Urinary bladder (tissue), 4 donors: Measurements from ENCODE around the gene NELL2. TPM values are rescaled to one million over a fixed set of nuclear protein-coding genes. Genes with fewer than 3 reads are reported as not detected.

Experiments
- DNase-seq: peaks from one replicate; pipeline ENCODE4 v3.0.0-alpha.2; 2015; ENCODE audit errors: extremely low spot score
- H3K27ac ChIP-seq: one replicate; pipeline ENCODE4 v1.5.1; 2013; ENCODE audit warnings: low read depth, mild to moderate bottlenecking, moderate library complexity
- H3K36me3 ChIP-seq: one replicate; pipeline ENCODE4 v1.6.1; 2013; ENCODE audit warnings: mild to moderate bottlenecking, moderate library complexity; ENCODE audit not compliant: insufficient read depth
- H3K4me1 ChIP-seq: one replicate; pipeline ENCODE4 v1.6.1; 2013; ENCODE audit warnings: mild to moderate bottlenecking, moderate library complexity; ENCODE audit not compliant: insufficient read depth
- H3K4me3 ChIP-seq: one replicate; pipeline ENCODE4 v1.5.1; 2013; ENCODE audit warnings: low read depth, low read length
- WGBS: extraction: QIAGEN DNeasy Blood & Tissue Kit; methylation state at CpG from one replicate; pipeline ENCODE4 v1.1.7; 2013; 5-methylcytosine and 5-hydroxymethylcytosine counted together
- polyA plus RNA-seq: library from polyadenylated mRNA; stranded (reverse); fragments of 200-250 nt; gene quantifications from one replicate; pipeline ENCODE4 v1.2.3, GENCODE V29; 2013
- total RNA-seq: library from RNA; depleted of rRNA; stranded (reverse); fragments of >200 nt; gene quantifications from one replicate; pipeline ENCODE4 v1.2.3, GENCODE V29; 2014
- donor health status: healthy with polysubstance abuse.
- donor health status: healthy.

The NELL2 gene
- total and polyA plus RNA-seq, 2 donors, result 21.7 to 28.1 TPM

DNA sequence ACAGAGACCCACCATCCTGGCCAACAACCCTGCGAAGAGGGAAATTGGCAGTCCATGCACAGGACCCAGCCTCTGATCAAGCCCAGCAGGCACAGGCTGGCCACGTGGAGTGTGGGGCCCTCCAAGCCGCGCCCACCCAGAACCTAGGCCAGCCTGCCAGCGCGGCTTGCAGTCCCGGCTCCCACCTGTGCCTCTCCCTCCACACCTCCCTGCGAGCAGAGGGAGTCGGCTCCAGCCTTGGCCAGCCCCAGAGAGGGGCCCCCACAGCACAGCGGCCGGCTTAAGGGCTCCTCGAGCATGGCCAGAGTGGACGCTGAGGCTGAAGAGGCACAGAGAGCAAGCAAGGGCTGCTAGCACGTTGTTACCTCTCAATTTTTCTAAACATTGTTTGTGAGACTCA, 373.4 kb downstream of the NELL2 start:
- 81% methylated on average over 14 of the region's 14 CpGs for WGBS
- no peak for DNase-seq
- H3K27ac ChIP-seq, result no peak overlapping the region
- no peaks in the 10 kb centered on the region for H3K4me1 ChIP-seq
- no peaks in the 10 kb centered on the region for H3K36me3 ChIP-seq
- no peak overlapping the region for H3K4me3 ChIP-seq

DNA sequence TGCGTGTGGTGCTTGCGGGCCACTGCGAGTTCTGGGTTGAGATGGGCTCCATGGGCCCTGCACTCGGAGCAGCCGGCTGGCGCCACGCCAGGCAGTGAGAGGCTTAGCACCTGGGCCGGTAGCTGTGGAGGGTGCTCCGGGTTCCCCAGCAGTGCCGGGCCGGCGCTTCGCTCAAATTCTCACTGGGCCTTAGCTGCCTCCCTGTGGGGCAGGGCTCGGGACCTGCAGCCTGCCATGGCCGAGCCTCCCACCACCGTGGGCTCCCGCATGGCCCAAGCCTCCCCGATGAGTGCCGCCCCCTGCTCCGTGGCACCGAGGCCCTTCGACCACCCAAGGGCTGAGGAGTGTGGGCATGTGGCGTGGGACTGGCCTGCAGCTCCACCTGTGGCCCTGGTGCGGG, 375.7 kb downstream of the NELL2 start:
- Histone ChIP-seq H3K27ac (no peak overlapping the region), H3K4me3 (no peak overlapping the region), H3K36me3 (no peaks in the 10 kb centered on the region), H3K4me1 (no peaks in the 10 kb centered on the region)
- no peak for DNase-seq
- 97% methylated on average over 24 of the region's 24 CpGs for WGBS

DNA sequence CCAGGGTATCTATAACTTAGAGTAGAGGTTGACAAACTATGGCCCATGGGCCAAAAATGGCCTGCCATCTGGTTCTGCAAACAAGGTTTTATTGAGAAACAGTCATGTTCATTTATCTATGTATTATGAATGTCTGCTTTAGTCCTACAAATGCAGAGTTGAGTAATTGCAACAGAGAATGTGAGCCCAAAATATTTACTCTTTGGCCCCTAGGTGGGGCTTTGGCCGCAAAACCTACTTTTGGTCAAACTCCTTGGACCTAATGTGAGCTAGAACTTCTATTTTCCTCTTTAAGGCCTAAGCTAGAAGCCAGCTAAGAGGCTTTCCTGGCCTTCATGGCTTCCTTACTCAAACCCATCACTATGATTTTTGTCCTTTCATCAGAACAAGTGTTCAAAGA, 379.1 kb downstream of the NELL2 start:
- WGBS, result 74% methylated on average over 1 of the region's 1 CpG
- H3K27ac ChIP-seq, result no peak overlapping the region
- no peaks in the 10 kb centered on the region for H3K36me3 ChIP-seq
- no peaks in the 10 kb centered on the region for H3K4me1 ChIP-seq
- H3K4me3 ChIP-seq, result no peak overlapping the region
- DNase-seq, result no peak

DNA sequence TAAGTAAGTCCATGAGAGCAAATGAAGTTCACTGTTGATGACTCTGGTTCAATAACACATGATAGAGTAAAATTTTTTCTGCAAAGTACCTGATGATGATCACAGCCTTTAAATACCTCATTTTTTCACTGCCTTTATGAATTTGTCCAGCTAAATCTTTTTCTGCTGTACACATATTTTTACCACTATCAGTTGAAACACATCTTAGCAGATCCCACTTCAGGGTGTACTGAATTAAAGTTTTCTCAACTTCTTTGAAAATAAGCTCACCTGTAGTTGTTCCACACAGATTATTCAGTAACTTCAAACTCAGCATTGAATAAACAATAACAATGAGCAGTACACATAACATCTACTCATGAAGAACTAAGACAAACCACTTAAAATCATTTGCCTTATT, 385.9 kb downstream of the NELL2 start:
- DNase-seq, result no peak
- no peaks in the 10 kb centered on the region for H3K36me3 ChIP-seq
- H3K27ac ChIP-seq, result no peak overlapping the region
- H3K4me1 ChIP-seq, result no peaks in the 10 kb centered on the region
- no peak overlapping the region for H3K4me3 ChIP-seq

DNA sequence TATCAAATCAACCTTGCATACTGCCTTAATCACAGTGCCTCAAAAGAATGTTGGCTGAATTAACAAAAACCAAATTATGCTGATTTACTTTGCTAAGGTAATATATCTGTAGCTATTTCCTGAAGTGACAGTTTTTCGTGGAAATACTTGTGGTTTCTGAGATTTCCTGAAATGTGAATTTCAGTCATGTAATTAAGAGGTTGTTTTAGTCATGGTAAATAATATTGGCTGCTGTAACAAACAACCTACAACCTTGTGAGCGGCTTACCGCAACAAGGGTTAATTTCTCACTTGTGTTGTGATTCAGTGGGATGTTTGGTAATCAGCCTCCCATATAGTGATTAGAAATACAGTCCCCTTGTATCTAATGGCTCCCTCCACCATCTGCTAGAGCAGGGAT, 387.9 kb downstream of the NELL2 start:
- Histone ChIP-seq H3K4me3 (no peak overlapping the region), H3K36me3 (no peaks in the 10 kb centered on the region)

DNA sequence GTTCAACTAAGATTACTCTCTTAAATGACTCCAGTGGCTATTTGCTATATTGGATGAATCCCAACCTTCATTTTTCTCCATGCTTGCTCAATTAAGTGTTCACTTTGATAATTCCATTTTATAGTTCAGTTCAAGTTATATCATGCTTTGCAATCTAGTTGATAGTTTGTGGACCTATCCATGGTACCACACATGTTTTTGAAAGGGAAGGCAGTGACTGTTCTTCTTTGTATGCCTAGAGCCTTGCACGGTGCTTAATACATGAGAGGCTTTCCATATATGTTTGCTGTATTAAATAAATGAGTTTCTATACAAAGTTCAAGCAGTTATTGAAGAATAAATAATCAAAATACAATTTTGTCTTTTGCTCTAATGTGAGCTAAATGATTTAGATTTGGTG, 391.3 kb downstream of the NELL2 start:
- Histone ChIP-seq H3K4me3 (no peak overlapping the region), H3K27ac (no peak overlapping the region), H3K36me3 (no peaks in the 10 kb centered on the region), H3K4me1 (no peaks in the 10 kb centered on the region)
- DNase-seq, result no peak
- 81% methylated on average over 1 of the region's 1 CpG for WGBS

More for the DNA sequence above, 387.9 kb downstream of the NELL2 start:
- no peak for DNase-seq
- 84% methylated on average over 3 of the region's 3 CpGs for whole genome bisulfite sequencing
- Histone ChIP-seq H3K27ac (no peak overlapping the region), H3K4me1 (no peaks in the 10 kb centered on the region)

DNA sequence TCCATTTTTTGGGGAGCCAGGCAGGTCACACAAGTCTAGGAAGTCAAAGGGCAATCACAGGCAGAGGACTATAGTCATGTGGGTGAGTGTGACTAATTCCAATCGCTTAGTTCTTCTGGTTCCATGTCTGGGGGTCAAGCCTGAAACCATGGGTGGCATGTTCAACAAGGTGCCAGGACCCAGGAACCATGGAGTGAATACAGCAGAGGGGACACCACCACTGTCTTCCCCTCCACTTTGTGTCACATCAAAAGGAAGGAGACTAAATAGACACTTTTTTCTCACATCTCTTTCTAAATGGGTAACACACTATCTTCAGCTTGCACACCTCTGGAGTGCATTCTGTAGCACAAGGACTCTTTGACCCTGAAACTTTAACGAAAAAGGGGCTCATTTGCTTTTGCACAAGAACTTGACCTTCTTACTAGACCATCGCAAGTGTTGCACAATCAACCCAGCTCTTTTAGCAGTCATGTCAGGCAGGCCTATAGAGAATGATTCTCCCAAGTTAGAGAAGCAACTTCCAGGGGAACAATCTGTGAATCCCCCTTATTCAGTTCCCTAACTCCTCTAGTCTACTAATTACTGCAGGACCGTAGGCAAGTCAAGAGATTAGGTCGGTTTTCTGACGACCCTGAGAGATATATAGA, 398.7 kb downstream of the NELL2 start:
- H3K27ac ChIP-seq, result no peak overlapping the region
- no peak for DNase-seq
- H3K4me1 ChIP-seq, result no peaks in the 10 kb centered on the region
- WGBS, result 78% methylated on average over 6 of the region's 6 CpGs
- H3K36me3 ChIP-seq, result no peaks in the 10 kb centered on the region
- no peak overlapping the region for H3K4me3 ChIP-seq

DNA sequence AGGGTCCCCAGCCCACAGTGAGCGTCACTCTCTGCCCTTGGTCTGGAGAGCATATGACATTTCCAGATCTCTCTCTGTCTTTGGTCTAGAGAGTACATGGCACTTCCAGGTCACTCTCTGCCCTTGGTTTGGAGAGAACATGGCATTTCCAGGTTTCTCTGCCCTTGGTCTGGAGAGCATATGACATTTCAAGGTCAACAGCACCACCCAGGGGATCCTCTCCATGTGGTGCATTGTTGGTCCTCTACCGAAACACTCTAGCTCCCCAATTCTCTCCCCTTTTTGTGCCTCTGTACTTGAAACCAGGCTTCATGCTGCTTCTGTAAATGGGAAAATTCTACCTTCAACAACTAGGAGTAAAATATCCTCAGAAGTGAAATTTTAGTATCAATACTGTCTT, 399.4 kb downstream of the NELL2 start:
- H3K27ac ChIP-seq, result no peak overlapping the region
- no peak overlapping the region for H3K4me3 ChIP-seq
- no peaks in the 10 kb centered on the region for H3K4me1 ChIP-seq
- no peak for DNase-seq
- no peaks in the 10 kb centered on the region for H3K36me3 ChIP-seq
- 93% methylated on average over 2 of the region's 2 CpGs for WGBS

DNA sequence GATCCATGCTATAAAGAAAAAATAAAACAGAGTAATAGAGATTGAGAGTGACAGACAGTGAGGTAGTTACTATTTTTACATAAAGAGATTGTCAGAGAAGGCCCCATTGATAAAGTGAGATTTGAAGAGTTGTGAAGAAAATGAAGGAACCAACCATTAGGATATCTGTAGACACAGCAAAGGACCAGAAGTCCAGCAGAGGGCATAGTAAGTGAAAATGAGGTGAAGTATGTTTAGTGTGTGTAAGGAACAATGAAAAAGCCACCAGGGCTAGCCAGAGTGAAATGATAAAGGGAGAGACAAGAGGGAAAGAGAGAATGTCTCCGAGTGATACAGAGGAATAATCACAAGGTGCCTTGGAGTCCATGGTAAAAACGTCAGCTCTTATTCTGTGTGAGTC, 411.0 kb downstream of the NELL2 start:
- no peak for DNase-seq
- WGBS, result 80% methylated on average over 2 of the region's 2 CpGs
- Histone ChIP-seq H3K4me3 (no peak overlapping the region), H3K36me3 (no peaks in the 10 kb centered on the region), H3K27ac (no peak overlapping the region), H3K4me1 (no peaks in the 10 kb centered on the region)

DNA sequence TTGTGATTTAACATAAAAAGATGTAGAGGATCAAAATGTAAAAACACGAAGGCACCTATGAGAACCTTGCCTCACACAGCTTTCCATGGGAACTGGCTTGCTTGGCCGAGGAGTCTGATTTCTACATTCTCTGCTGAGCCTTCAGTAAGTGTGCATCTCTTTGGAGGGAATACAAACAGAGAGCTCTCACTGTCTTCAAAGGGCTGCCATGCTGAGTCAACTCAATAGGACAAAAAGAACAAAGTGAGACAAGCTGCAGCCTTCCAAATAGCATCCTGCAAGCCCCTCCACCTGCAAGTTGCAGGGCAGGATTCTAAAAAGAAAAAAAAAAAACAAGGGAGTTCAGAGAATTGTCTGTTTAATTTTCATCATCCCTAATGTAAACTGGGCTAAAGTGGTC, 411.9 kb downstream of the NELL2 start:
- DNase-seq, result no peak
- WGBS, result 46% methylated on average over 2 of the region's 2 CpGs
- H3K36me3 ChIP-seq, result no peaks in the 10 kb centered on the region
- H3K4me1 ChIP-seq, result no peaks in the 10 kb centered on the region
- no peak overlapping the region for H3K27ac ChIP-seq
- H3K4me3 ChIP-seq, result no peak overlapping the region

DNA sequence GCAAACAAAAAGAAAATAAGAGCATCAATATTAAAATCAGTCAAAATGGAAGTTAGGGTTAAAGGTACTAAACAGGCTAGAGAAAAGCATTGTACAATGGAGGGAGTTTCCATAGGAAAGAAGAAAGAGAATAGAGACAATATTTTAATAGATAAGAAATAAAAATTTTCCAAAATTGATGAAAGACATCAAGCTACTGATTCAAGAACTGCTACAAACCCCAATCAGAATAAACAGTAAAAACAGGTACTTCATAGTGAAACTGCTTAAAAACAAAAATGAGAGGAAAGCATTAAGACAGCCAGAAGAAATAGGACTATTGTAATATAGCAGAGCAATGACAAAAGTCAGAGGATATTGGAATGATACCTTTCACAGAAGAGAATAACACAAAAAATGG, 413.4 kb downstream of the NELL2 start:
- no peaks in the 10 kb centered on the region for H3K36me3 ChIP-seq
- H3K4me1 ChIP-seq, result no peaks in the 10 kb centered on the region
- no peak for DNase-seq
- H3K4me3 ChIP-seq, result no peak overlapping the region
- H3K27ac ChIP-seq, result no peak overlapping the region

DNA sequence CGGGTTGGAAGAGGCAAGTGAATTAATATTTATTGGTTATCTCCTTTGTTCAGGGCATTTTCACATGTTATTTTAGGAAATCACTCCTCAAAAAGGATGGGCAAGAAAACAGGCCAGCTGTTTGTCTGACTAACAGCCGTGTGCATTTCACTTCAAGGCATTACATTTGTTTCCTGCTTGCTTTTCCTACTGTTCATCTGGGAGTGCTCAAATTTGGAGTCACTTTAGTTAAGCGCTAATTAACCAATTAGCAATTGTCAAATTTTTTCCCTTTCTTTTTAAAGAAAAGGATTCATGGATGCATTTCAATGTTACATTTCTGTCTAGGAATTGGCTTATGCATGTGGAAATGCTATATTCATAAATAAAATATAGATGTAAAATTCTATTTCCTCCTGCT, 415.9 kb downstream of the NELL2 start:
- WGBS, result 72% methylated on average over 3 of the region's 3 CpGs

DNA sequence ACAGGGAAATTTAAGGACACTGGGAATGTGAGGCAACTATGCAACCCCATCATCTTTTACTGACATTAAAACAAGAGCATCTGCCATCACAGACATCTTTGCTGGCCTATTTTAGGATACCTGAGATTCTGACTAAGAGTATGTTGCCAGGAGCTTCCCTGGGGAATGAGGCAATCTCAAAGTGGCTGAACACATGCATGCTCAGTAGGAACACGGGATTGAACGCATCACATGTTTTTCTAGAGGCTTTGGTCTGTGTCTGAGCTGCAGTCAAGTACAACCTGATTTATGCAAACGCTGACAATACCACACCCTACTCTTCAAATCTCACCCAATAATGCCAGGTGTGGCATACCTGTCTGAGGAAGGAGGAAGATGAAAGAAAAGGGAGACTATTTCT, 416.5 kb downstream of the NELL2 start:
- 91% methylated on average over 3 of the region's 3 CpGs for WGBS
- Histone ChIP-seq H3K27ac (no peak overlapping the region), H3K4me3 (no peak overlapping the region), H3K36me3 (no peaks in the 10 kb centered on the region), H3K4me1 (no peaks in the 10 kb centered on the region)
- no peak for DNase-seq

More for the DNA sequence above, 415.9 kb downstream of the NELL2 start:
- no peaks in the 10 kb centered on the region for H3K4me1 ChIP-seq
- no peak overlapping the region for H3K4me3 ChIP-seq
- H3K36me3 ChIP-seq, result no peaks in the 10 kb centered on the region
- no peak overlapping the region for H3K27ac ChIP-seq
- DNase-seq, result no peak
